ENCODE results near the gene APOA4. TPM values are rescaled to one million over a fixed set of nuclear protein-coding genes. Genes with fewer than 3 reads are reported as not detected.

Gene APOA4
- total RNA-seq, 1 experiment from 2014 or later: not detected

DNA sequence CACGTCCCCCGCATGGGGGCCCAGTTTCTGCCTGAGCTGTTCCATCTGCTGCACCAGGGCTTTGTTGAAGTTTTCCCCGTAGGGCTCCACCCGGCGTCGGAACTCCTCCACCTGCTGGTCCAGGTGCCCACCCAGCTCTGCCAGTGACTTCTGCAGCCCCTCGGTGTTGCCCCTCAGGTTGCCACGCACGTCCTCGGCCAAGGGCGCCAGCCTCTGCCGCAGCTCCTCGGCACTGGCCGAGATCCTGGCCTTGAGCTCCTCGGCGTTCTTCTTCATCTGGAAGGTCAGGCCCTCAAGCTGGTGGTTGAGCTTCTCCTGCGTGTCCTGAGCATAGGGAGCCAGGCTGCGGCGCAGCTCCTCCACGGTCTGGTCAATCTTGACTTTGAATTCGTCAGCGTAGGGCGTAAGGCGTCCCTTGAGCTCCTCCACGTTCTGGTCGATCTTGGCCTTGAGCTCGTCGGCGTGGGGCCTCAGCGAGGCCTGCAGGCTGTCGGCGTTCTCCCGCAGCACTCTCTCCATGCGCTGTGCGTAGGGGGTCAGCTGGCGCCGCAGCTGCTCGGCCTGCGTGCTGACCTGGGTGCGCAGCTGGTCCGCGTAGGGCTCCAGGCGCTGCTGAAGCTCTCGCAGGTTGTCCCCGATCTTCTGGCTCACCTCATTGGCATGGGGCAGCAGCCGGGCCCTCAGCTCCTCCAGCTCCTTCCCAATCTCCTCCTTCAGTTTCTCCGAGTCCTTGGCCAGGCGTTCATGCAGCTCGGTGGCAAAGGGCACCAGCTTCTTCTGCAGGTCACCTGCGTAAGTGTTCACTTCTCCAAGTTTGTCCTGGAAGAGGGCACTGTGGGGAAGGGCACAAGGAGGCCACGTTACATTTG, 1.8 kb downstream of the APOA4 start:
- CTCF ChIA-PET: interaction anchor here (0.7 to 1.7 kb wide), 2 partner anchors 14 to 30 kb away, joined by 6 read pairs; partner anchors contain the start of gene APOA5

DNA sequence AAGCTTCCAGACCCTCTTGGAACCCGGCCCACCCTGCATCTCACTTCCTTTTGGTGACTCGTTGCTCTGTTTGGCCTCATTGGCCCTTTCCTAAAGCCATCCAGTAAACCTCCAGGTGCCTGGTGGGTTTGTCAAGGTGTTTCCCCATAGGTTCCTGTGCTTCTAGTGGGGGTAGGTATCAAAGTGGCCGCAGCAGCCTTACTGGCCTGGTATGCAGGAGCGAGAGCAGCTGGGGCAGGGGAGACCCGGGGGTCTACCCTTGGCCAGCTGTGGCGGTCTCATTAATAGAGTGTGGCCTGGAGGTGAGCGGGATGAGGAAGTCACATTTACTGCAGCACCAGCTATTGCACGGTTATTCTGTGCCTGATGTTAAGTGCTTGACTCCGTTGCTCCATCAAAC, 4.1 kb downstream of the APOA4 start:
- intact Hi-C loops (cut with micrococcal nuclease; ENCODE audit: unreplicated experiment): no loop called here

More for the DNA sequence above, 1.8 kb downstream of the APOA4 start:
- Histone ChIP-seq H3K27ac (ENCODE audit: low read length) (no peak overlapping the region), H3K27me3 (ENCODE audit: control insufficient read depth, insufficient read depth, low read length) (no peaks in the 10 kb centered on the region), H3K4me1 (ENCODE audit: control insufficient read depth, insufficient read depth, low read length) (no peaks in the 10 kb centered on the region), H3K4me3 (ENCODE audit: low read depth in 2 of 2, low read length in 2 of 2) (no peak overlapping the region), H3K36me3 (ENCODE audit: control insufficient read depth, insufficient read depth, low read length) (no peaks in the 10 kb centered on the region), H3K9me3 (ENCODE audit: control insufficient read depth, insufficient read depth, low read depth, low read length) (no peaks in the 10 kb centered on the region)
- intact Hi-C loops (cut with micrococcal nuclease; ENCODE audit: unreplicated experiment) (no loop called here), in situ Hi-C loops (cut with HindIII; ENCODE audit: low pct_unique_long_range_greater_than_20kb, low sequenced_read_pairs) (no loop called here)
- TF ChIP-seq TCF7L2 (IDR thresholded peaks at IDR 0.05; ENCODE audit: low read depth, low read length) (no peak), SIN3A (IDR thresholded peaks at IDR 0.05; ENCODE audit: borderline replicate concordance, insufficient read depth, low read depth, low read length) (no peak), POLR2AphosphoS5 (IDR thresholded peaks at IDR 0.05; ENCODE audit: low read depth, low read length) (no peak)
- TF ChIP-seq, protein P1, sequence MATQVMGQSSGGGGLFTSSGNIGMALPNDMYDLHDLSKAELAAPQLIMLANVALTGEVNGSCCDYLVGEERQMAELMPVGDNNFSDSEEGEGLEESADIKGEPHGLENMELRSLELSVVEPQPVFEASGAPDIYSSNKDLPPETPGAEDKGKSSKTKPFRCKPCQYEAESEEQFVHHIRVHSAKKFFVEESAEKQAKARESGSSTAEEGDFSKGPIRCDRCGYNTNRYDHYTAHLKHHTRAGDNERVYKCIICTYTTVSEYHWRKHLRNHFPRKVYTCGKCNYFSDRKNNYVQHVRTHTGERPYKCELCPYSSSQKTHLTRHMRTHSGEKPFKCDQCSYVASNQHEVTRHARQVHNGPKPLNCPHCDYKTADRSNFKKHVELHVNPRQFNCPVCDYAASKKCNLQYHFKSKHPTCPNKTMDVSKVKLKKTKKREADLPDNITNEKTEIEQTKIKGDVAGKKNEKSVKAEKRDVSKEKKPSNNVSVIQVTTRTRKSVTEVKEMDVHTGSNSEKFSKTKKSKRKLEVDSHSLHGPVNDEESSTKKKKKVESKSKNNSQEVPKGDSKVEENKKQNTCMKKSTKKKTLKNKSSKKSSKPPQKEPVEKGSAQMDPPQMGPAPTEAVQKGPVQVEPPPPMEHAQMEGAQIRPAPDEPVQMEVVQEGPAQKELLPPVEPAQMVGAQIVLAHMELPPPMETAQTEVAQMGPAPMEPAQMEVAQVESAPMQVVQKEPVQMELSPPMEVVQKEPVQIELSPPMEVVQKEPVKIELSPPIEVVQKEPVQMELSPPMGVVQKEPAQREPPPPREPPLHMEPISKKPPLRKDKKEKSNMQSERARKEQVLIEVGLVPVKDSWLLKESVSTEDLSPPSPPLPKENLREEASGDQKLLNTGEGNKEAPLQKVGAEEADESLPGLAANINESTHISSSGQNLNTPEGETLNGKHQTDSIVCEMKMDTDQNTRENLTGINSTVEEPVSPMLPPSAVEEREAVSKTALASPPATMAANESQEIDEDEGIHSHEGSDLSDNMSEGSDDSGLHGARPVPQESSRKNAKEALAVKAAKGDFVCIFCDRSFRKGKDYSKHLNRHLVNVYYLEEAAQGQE (IDR thresholded peaks at IDR 0.05; ENCODE audit: insufficient read depth in 1 of 2, low read depth in 2 of 2, low read length in 1 of 2): no peak
- TF ChIP-seq, protein P2, sequence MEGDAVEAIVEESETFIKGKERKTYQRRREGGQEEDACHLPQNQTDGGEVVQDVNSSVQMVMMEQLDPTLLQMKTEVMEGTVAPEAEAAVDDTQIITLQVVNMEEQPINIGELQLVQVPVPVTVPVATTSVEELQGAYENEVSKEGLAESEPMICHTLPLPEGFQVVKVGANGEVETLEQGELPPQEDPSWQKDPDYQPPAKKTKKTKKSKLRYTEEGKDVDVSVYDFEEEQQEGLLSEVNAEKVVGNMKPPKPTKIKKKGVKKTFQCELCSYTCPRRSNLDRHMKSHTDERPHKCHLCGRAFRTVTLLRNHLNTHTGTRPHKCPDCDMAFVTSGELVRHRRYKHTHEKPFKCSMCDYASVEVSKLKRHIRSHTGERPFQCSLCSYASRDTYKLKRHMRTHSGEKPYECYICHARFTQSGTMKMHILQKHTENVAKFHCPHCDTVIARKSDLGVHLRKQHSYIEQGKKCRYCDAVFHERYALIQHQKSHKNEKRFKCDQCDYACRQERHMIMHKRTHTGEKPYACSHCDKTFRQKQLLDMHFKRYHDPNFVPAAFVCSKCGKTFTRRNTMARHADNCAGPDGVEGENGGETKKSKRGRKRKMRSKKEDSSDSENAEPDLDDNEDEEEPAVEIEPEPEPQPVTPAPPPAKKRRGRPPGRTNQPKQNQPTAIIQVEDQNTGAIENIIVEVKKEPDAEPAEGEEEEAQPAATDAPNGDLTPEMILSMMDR (IDR thresholded peaks at IDR 0.05): no peak
- POLR2A ChIA-PET: no interaction called here
- DNase-seq (ENCODE audit: low read depth, low spot score): no peak
- ATAC-seq: no peak
- BruUV-seq (replicated peaks): no TSS peak

More for the DNA sequence above, 4.1 kb downstream of the APOA4 start:
- POLR2A ChIA-PET: no interaction called here
- H3K4me3 ChIP-seq (ENCODE audit: low read depth in 2 of 2, low read length in 2 of 2): no peak overlapping the region
- H3K27ac ChIP-seq (ENCODE audit: low read length): no peak overlapping the region
- no peaks in the 10 kb centered on the region for H3K36me3 ChIP-seq (ENCODE audit: control insufficient read depth, insufficient read depth, low read length)
- no peaks in the 10 kb centered on the region for H3K9me3 ChIP-seq (ENCODE audit: control insufficient read depth, insufficient read depth, low read depth, low read length)
- no peak for DNase-seq (ENCODE audit: low read depth, low spot score)
- CTCF ChIA-PET: interaction anchor here (0.6 kb wide), 1 partner anchor 9 kb away, joined by 3 read pairs; no protein-coding TSS in a partner anchor
- in situ Hi-C loops (cut with HindIII; ENCODE audit: low pct_unique_long_range_greater_than_20kb, low sequenced_read_pairs): no loop called here
- ATAC-seq: no peak
- H3K27me3 ChIP-seq (ENCODE audit: control insufficient read depth, insufficient read depth, low read length): no peaks in the 10 kb centered on the region
- BruUV-seq (replicated peaks): no TSS peak
- no peak for TF ChIP-seq TCF7L2 (IDR thresholded peaks at IDR 0.05; ENCODE audit: low read depth, low read length)
- TF ChIP-seq, protein P2 (IDR thresholded peaks at IDR 0.05): no peak
- no peak for TF ChIP-seq SIN3A (IDR thresholded peaks at IDR 0.05; ENCODE audit: borderline replicate concordance, insufficient read depth, low read depth, low read length)
- TF ChIP-seq, protein P1 (IDR thresholded peaks at IDR 0.05; ENCODE audit: insufficient read depth in 1 of 2, low read depth in 2 of 2, low read length in 1 of 2): no peak
- TF ChIP-seq POLR2AphosphoS5 (IDR thresholded peaks at IDR 0.05; ENCODE audit: low read depth, low read length): no peak
- H3K4me1 ChIP-seq (ENCODE audit: control insufficient read depth, insufficient read depth, low read length): no peaks in the 10 kb centered on the region

Data from Panc1 (cell line).